ENCODE measurements around the gene PTGES3L. TPM values are rescaled to one million over a fixed set of nuclear protein-coding genes. Genes with fewer than 3 reads are reported as not detected.

The PTGES3L gene
- total RNA-seq, 3 donors from 2014 or later = 0.44 to 0.66 TPM; not detected in 1

DNA sequence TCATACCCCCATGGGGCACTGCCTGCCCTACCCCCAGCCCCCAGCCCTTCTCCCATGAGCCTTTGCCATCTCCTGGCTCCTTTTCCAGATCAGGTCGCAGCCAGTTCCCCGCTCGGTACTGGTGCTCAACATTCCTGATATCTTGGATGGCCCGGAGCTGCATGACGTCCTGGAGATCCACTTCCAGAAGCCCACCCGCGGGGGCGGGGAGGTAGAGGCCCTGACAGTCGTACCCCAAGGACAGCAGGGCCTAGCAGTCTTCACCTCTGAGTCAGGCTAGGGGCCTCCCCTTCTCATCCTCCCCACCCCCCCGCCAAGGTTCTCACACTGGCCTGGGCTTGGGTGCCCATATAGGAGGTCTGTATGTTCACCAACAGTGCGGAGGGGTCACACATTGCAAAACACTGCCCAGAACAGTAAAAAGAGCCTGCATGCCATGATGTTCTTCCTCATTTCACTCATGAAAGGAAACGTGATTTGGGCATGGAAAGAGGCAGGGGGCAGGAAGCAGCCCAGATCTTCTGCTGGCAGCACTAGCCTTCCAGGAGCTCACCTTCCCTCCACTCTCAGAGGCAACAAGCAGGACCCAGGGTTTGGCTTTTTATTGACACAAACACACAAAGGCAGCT is 34.3 kb upstream of the PTGES3L start:
- peak overlapping the region; percentile 12 to 86 for H3K27ac ChIP-seq
- H3K4me3 ChIP-seq = no peak overlapping the region
- peaks cover 5% of the 10 kb centered on the region for H3K36me3 ChIP-seq
- H3K27me3 ChIP-seq = no peaks in the 10 kb centered on the region
- intact Hi-C loops (cut with DNase I; ENCODE audit: low total_unique reads) = loop anchor here (10.0 kb wide), 1 partner anchor 331 kb away; no protein-coding TSS in a partner anchor
- DNase-seq (ENCODE audit: low spot score in 2 of 2) = no peak
- H3K9me3 ChIP-seq = no peaks in the 10 kb centered on the region
- H3K4me1 ChIP-seq = no peaks in the 10 kb centered on the region
- no peak for TF ChIP-seq POLR2A (IDR thresholded peaks at IDR 0.05)
- TF ChIP-seq POLR2AphosphoS5 (IDR thresholded peaks at IDR 0.05) = no peak
- TF ChIP-seq, protein P1, sequence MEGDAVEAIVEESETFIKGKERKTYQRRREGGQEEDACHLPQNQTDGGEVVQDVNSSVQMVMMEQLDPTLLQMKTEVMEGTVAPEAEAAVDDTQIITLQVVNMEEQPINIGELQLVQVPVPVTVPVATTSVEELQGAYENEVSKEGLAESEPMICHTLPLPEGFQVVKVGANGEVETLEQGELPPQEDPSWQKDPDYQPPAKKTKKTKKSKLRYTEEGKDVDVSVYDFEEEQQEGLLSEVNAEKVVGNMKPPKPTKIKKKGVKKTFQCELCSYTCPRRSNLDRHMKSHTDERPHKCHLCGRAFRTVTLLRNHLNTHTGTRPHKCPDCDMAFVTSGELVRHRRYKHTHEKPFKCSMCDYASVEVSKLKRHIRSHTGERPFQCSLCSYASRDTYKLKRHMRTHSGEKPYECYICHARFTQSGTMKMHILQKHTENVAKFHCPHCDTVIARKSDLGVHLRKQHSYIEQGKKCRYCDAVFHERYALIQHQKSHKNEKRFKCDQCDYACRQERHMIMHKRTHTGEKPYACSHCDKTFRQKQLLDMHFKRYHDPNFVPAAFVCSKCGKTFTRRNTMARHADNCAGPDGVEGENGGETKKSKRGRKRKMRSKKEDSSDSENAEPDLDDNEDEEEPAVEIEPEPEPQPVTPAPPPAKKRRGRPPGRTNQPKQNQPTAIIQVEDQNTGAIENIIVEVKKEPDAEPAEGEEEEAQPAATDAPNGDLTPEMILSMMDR (IDR thresholded peaks at IDR 0.05) = no peak

DNA sequence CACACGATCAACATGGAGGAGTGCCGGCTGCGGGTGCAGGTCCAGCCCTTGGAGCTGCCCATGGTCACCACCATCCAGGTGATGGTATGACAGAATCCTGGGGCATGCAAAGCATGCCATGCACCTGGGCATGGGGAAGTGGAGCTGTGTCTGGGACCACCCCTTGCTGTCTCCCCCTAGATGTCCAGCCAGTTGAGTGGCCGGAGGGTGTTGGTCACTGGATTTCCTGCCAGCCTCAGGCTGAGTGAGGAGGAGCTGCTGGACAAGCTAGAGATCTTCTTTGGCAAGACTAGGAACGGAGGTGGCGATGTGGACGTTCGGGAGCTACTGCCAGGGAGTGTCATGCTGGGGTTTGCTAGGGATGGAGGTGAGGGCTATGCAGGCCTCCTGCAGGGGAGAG is 33.4 kb upstream of the PTGES3L start:
- Histone ChIP-seq H3K27me3 (no peaks in the 10 kb centered on the region), H3K9me3 (no peaks in the 10 kb centered on the region), H3K27ac (peak overlapping the region in 1 of 2 donors; percentile 86), H3K36me3 (peaks cover 5% of the 10 kb centered on the region), H3K4me1 (no peaks in the 10 kb centered on the region), H3K4me3 (no peak overlapping the region)
- intact Hi-C loops (cut with DNase I; ENCODE audit: low total_unique reads) = loop anchor here (10.0 kb wide), 1 partner anchor 332 kb away; no protein-coding TSS in a partner anchor
- TF ChIP-seq POLR2AphosphoS5 (IDR thresholded peaks at IDR 0.05) (no peak), POLR2A (IDR thresholded peaks at IDR 0.05) (no peak)
- TF ChIP-seq, protein P1 (IDR thresholded peaks at IDR 0.05) = no peak
- DNase-seq (ENCODE audit: low spot score in 2 of 2) = no peak

DNA sequence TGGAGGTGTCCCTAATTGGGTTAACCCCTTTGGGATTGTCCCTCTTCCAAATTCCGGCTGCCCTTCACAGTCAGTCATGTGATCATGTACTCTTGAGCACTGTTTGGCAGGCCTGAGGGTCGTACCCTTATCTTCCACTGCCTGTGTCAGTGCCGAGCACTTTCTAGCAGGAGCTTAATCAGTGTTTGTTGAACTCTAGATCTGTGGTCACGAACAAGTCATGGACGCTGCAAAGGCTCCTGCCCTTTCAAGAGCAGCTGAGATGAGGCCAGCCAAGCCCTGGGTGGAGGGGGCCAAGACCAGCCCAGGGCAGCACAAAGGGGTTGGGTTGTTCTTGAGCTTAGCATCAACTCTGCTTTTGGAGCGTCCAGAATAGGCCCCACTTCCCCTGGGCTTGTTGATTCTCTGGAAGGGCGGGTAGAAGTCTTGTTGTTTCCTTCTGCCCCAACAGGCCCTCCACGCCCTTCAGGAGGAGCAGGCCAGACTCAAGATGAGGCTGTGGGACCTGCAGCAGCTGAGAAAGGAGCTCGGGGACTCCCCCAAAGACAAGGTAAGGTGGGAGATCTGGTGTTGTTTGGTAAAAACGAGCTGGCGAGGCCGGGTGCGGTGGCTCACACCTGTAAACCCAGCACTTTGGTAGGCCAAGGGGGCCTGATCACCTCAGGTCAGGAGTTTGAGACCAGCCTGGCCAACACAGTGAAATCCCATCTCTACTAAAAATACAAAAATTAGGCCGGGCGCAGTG is 32.0 kb upstream of the PTGES3L start:
- Histone ChIP-seq H3K9me3 (no peaks in the 10 kb centered on the region), H3K4me3 (no peak overlapping the region), H3K36me3 (peaks cover 5% of the 10 kb centered on the region), H3K27me3 (no peaks in the 10 kb centered on the region), H3K4me1 (no peaks in the 10 kb centered on the region), H3K27ac (peak overlapping the region; percentile 56 to 86)
- TF ChIP-seq, protein P1 (IDR thresholded peaks at IDR 0.05) = no peak
- TF ChIP-seq POLR2AphosphoS5 (IDR thresholded peaks at IDR 0.05) (no peak), POLR2A (IDR thresholded peaks at IDR 0.05) (no peak)
- DNase-seq (ENCODE audit: low spot score in 2 of 2) = no peak
- intact Hi-C loops (cut with DNase I; ENCODE audit: low total_unique reads) = loop anchor here (10.0 kb wide), 1 partner anchor 333 kb away; no protein-coding TSS in a partner anchor

DNA sequence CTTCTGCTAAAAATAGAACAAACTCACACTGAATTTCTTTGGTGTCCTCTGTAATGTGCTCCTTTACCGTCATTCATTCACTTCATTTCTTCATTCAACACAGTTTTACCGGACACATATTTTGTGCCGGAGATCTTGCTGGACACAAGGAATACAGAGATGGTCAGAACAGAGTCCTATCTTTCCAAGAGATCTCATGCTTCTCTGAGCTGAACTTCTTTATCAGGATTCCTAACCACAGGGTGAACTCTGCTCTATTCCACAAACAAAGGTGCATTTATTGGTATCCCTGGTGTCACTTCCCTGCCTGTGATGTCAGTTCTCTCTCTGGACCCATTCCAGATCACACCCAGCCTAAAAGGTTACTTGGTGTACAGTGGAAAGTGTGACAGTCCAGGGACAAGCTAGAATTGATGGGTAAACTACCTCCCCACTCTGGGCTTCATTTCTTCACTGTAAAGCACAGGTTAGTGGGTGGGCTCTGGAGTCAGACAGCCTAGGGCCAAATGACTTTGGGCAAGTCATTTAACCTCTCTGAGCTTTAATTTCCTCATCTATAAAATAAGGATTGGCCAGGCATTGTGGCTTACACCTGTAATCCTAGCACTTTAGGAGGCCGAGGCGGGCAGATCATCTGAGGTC is 30.9 kb upstream of the PTGES3L start:
- TF ChIP-seq, protein P1 (IDR thresholded peaks at IDR 0.05) = no peak
- no peak for TF ChIP-seq POLR2A (IDR thresholded peaks at IDR 0.05)
- no peak for TF ChIP-seq POLR2AphosphoS5 (IDR thresholded peaks at IDR 0.05)
- intact Hi-C loops (cut with DNase I; ENCODE audit: low total_unique reads) = loop anchor here (10.0 kb wide), 1 partner anchor 334 kb away; no protein-coding TSS in a partner anchor
- H3K4me1 ChIP-seq = no peaks in the 10 kb centered on the region

More for the DNA sequence above, 30.9 kb upstream of the PTGES3L start:
- H3K4me3 ChIP-seq = peak overlapping the region in 1 of 3 donors; percentile 37
- DNase-seq (ENCODE audit: low spot score in 2 of 2) = no peak
- H3K27ac ChIP-seq = peak overlapping the region; percentile 56 to 72
- H3K36me3 ChIP-seq = peaks cover 5% of the 10 kb centered on the region
- H3K27me3 ChIP-seq = no peaks in the 10 kb centered on the region
- no peaks in the 10 kb centered on the region for H3K9me3 ChIP-seq
